HepG2 (cell line): ENCODE data around the gene MAPK12. TPM values are rescaled to one million over a fixed set of nuclear protein-coding genes. Genes with fewer than 3 reads are reported as not detected.

Experiments
- FOXA1 ChIP-seq, 2 experiments: fragments of 450-650 bp in 1 of 2; sonication (generic) in 1 of 2; formaldehyde crosslinking in 1 of 2; IDR thresholded peaks; 2 replicates each; pipeline versions ENCODE4 v1.4.0 to v1.6.1; 2016 to 2020; ENCODE audit warnings: missing genetic modification reagents in 1 of 2
- KLF15 ChIP-seq: sonication (generic); formaldehyde crosslinking; IDR thresholded peaks from 2 replicates; pipeline ENCODE4 v1.8.1; 2023; ENCODE audit warnings: borderline replicate concordance, mild to moderate bottlenecking, inconsistent platforms, missing genetic modification reagents, mixed read lengths
- LCORL ChIP-seq, 2 experiments: fragments of 450-650 bp in 1 of 2; sonication (generic) in 1 of 2; formaldehyde crosslinking in 1 of 2; IDR thresholded peaks; 2 replicates each; pipeline versions ENCODE4 v1.5.0 to v1.6.1; 2017 to 2020; ENCODE audit warnings: antibody characterized with exemption in 1 of 2, missing genetic modification reagents in 1 of 2
- MAZ ChIP-seq, 2 experiments: sonication (generic) in 1 of 2; formaldehyde crosslinking in 1 of 2; IDR thresholded peaks; 2 replicates each; pipeline versions ENCODE4 v1.5.0 to v1.6.1; 2012 to 2020; ENCODE audit warnings: low read depth in 2 of 2, mild to moderate bottlenecking in 2 of 2, borderline replicate concordance in 1 of 2, improper control_type of control experiment in 1 of 2, low read length in 1 of 2, missing genetic modification reagents in 1 of 2, moderate library complexity in 1 of 2
- MYC ChIP-seq: sonication (generic); formaldehyde crosslinking; IDR thresholded peaks from 2 replicates; pipeline ENCODE4 v1.9.0; 2021; ENCODE audit warnings: missing genetic modification reagents, borderline replicate concordance
- PRPF4 ChIP-seq: fragments of 200-400 bp; formaldehyde crosslinking; IDR thresholded peaks from 2 replicates; pipeline ENCODE4 v1.6.1; 2016; ENCODE audit warnings: low read length, low read depth; ENCODE audit not compliant: poor library complexity, severe bottlenecking
- SAFB2 ChIP-seq: sonication (generic); formaldehyde crosslinking; IDR thresholded peaks from 2 replicates; pipeline ENCODE4 v1.5.1; 2020; ENCODE audit warnings: missing genetic modification reagents, low read depth, mild to moderate bottlenecking, borderline replicate concordance
- SALL1 ChIP-seq: sonication (generic); formaldehyde crosslinking; IDR thresholded peaks from 2 replicates; pipeline ENCODE4 v1.8.0; 2022; ENCODE audit warnings: mild to moderate bottlenecking, missing genetic modification reagents
- SOX13 ChIP-seq, 3 experiments: fragments of 450-650 bp in 1 of 3; sonication (generic) in 1 of 3; formaldehyde crosslinking in 1 of 3; IDR thresholded peaks in 2 of 3; conservative IDR thresholded peaks in 1 of 3; 2 replicates each; pipeline versions ENCODE4 v1.5.0 to v1.6.1; 2016 to 2020; ENCODE audit warnings: antibody characterized with exemption in 1 of 3, mild to moderate bottlenecking in 1 of 3, missing compliant biosample characterization in 1 of 3, missing genetic modification reagents in 1 of 3, moderate library complexity in 1 of 3
- XRCC5 ChIP-seq: fragments of 200-400 bp; formaldehyde crosslinking; optimal IDR thresholded peaks from 2 replicates; pipeline ENCODE3; 2017; ENCODE audit warnings: mild to moderate bottlenecking, low read length
- ZNF263 ChIP-seq: sonication (generic); formaldehyde crosslinking; IDR thresholded peaks from 2 replicates; pipeline ENCODE4 v1.4.0; 2020; ENCODE audit warnings: missing genetic modification reagents
- ZNF317 ChIP-seq: sonication (generic); formaldehyde crosslinking; IDR thresholded peaks from 2 replicates; pipeline ENCODE4 v1.5.0; 2020; ENCODE audit warnings: mild to moderate bottlenecking, missing genetic modification reagents
- polyA plus RNA-seq, 8 experiments: library from polyadenylated mRNA; depleted of rRNA in 3 of 8; stranded (reverse) in 7 of 8; unstranded in 1 of 8; fragments of >200 nt; fragmentation: Illumina TruSeq in 4 of 8; extraction: Trizol in 4 of 8; gene quantifications; 2 replicates each; pipeline versions ENCODE4 v1.2.1 to v1.2.3, GENCODE V29; 2011 to 2016; ENCODE audit warnings: low read depth in 4 of 8, missing spikeins in 1 of 8, mixed read lengths in 1 of 8; ENCODE audit not compliant: insufficient read depth in 1 of 8
- total RNA-seq, 5 experiments: library from RNA; depleted of rRNA; stranded (reverse); fragments of >200 nt; fragmentation: Illumina TruSeq; extraction: Trizol; gene quantifications; 2 replicates each; pipeline ENCODE4 v1.2.3, GENCODE V29; 2016; ENCODE audit warnings: low read depth in 1 of 5
- TF ChIP-seq, protein P1 (sequence below): sonication (generic); formaldehyde crosslinking; IDR thresholded peaks from 2 replicates; pipeline ENCODE4 v1.9.0; 2021; ENCODE audit warnings: missing genetic modification reagents, borderline replicate concordance
- TF ChIP-seq, protein P2 (sequence below): sonication (generic); formaldehyde crosslinking; IDR thresholded peaks from 2 replicates; pipeline ENCODE4 v1.5.0; 2020; ENCODE audit warnings: missing genetic modification reagents, mild to moderate bottlenecking, borderline replicate concordance
- TF ChIP-seq, protein P3 (sequence below): fragments of 450-650 bp; IDR thresholded peaks from 2 replicates; pipeline ENCODE4 v1.6.1; 2017; ENCODE audit warnings: mild to moderate bottlenecking
- TF ChIP-seq, protein P4 (sequence below): sonication (generic); formaldehyde crosslinking; IDR thresholded peaks from 2 replicates; pipeline ENCODE4 v1.4.0; 2020; ENCODE audit warnings: missing genetic modification reagents

The MAPK12 gene
- total and polyA plus RNA-seq, 2 of the 13 experiments (the other 11 are each of a cell fraction or from before 2014, with no cell fraction given): 22.2 to 23.3 TPM

DNA sequence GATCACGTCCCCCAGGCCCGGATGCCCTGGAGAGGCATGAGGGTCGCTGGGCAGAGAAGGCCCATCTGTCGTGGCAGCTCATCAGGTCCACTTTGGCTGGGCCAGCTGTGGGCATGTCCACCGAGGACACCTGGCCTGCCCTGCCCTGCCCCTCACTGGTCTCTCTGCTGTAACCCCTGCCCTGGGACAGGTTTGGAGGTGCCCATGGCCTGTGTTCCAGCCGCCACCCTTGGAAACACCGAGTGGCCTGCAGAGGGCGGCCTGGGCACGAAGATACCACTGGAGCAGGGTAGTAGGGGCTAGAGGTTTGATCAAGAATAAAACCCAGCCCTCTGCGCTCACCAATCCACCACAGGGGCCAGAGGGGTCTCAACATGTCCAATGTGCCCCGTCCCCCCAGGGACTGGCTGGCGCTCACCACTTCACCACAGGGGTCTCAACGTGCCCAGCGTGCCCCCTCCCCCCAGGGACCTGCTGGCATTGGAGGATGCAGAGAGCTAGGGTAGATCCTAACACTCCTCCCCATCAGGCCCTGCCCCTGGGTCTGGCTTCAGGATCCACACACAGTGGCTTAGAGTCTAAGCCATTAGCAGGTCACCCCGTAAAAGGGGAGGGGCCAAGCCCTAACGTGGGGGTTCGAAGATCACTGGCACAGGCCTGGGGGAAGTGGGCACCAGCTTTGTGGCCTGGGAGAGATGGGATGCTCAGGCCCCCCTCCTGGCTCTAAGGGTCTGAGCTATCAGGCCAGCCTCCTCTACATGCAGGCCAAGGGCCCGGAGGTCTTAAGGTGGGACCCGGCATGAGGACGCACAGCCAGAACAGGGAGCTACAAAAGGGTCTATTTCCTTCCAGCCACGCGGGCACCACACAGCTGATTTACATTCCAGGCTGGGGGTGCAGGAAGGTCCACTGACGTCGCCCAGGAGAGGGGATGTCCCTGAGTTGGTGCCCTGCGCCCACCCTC is 9.1 kb downstream of the MAPK12 start (continued):
- TF ChIP-seq FOXA1 (IDR thresholded peaks at IDR 0.05) (no peak), FOXA1 (CRISPR knock-in tag; IDR thresholded peaks at IDR 0.05) (no peak), MAZ (IDR thresholded peaks at IDR 0.05; ENCODE audit: borderline replicate concordance, low read depth, low read length) (no peak), MAZ (CRISPR knock-in tag; IDR thresholded peaks at IDR 0.05; ENCODE audit: low read depth) (no peak), ZNF263 (CRISPR knock-in tag) (0 out of 2 replicates have a peak, but pooled peaks have one; percentile 14), LCORL (IDR thresholded peaks at IDR 0.05) (no peak), LCORL (CRISPR knock-in tag; IDR thresholded peaks at IDR 0.05) (no peak), XRCC5 (peak; percentile 24), KLF15 (CRISPR knock-in tag) (0 out of 2 replicates have a peak, but pooled peaks have one; percentile 43), SAFB2 (CRISPR knock-in tag) (no peak), ZNF317 (CRISPR knock-in tag) (no peak), PRPF4 (no peak), SOX13 (IDR thresholded peaks at IDR 0.05) (no peak), SOX13 (CRISPR knock-in tag; conservative IDR thresholded peaks at IDR 0.05 in 1 of 2, IDR thresholded peaks at IDR 0.05 in 1 of 2) (no peak), SALL1 (CRISPR knock-in tag) (no peak), MYC (CRISPR knock-in tag) (no peak; the same call in 1 of the 2 replicates)
- TF ChIP-seq, protein P1, sequence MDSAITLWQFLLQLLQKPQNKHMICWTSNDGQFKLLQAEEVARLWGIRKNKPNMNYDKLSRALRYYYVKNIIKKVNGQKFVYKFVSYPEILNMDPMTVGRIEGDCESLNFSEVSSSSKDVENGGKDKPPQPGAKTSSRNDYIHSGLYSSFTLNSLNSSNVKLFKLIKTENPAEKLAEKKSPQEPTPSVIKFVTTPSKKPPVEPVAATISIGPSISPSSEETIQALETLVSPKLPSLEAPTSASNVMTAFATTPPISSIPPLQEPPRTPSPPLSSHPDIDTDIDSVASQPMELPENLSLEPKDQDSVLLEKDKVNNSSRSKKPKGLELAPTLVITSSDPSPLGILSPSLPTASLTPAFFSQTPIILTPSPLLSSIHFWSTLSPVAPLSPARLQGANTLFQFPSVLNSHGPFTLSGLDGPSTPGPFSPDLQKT (CRISPR knock-in tag): no peak
- TF ChIP-seq, protein P2, sequence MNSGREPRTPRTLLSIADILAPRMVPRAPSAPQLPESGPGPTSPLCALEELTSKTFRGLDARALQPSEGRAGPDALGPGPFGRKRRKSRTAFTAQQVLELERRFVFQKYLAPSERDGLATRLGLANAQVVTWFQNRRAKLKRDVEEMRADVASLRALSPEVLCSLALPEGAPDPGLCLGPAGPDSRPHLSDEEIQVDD (CRISPR knock-in tag): no peak
- TF ChIP-seq, protein P3, sequence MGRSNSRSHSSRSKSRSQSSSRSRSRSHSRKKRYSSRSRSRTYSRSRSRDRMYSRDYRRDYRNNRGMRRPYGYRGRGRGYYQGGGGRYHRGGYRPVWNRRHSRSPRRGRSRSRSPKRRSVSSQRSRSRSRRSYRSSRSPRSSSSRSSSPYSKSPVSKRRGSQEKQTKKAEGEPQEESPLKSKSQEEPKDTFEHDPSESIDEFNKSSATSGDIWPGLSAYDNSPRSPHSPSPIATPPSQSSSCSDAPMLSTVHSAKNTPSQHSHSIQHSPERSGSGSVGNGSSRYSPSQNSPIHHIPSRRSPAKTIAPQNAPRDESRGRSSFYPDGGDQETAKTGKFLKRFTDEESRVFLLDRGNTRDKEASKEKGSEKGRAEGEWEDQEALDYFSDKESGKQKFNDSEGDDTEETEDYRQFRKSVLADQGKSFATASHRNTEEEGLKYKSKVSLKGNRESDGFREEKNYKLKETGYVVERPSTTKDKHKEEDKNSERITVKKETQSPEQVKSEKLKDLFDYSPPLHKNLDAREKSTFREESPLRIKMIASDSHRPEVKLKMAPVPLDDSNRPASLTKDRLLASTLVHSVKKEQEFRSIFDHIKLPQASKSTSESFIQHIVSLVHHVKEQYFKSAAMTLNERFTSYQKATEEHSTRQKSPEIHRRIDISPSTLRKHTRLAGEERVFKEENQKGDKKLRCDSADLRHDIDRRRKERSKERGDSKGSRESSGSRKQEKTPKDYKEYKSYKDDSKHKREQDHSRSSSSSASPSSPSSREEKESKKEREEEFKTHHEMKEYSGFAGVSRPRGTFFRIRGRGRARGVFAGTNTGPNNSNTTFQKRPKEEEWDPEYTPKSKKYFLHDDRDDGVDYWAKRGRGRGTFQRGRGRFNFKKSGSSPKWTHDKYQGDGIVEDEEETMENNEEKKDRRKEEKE: no peak
- TF ChIP-seq, protein P4, sequence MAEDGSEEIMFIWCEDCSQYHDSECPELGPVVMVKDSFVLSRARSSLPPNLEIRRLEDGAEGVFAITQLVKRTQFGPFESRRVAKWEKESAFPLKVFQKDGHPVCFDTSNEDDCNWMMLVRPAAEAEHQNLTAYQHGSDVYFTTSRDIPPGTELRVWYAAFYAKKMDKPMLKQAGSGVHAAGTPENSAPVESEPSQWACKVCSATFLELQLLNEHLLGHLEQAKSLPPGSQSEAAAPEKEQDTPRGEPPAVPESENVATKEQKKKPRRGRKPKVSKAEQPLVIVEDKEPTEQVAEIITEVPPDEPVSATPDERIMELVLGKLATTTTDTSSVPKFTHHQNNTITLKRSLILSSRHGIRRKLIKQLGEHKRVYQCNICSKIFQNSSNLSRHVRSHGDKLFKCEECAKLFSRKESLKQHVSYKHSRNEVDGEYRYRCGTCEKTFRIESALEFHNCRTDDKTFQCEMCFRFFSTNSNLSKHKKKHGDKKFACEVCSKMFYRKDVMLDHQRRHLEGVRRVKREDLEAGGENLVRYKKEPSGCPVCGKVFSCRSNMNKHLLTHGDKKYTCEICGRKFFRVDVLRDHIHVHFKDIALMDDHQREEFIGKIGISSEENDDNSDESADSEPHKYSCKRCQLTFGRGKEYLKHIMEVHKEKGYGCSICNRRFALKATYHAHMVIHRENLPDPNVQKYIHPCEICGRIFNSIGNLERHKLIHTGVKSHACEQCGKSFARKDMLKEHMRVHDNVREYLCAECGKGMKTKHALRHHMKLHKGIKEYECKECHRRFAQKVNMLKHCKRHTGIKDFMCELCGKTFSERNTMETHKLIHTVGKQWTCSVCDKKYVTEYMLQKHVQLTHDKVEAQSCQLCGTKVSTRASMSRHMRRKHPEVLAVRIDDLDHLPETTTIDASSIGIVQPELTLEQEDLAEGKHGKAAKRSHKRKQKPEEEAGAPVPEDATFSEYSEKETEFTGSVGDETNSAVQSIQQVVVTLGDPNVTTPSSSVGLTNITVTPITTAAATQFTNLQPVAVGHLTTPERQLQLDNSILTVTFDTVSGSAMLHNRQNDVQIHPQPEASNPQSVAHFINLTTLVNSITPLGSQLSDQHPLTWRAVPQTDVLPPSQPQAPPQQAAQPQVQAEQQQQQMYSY (CRISPR knock-in tag): no peak
